ENCODE measurements around the gene LIPG. TPM values are rescaled to one million over a fixed set of nuclear protein-coding genes. Genes with fewer than 3 reads are reported as not detected.

LIPG gene
- total RNA-seq, 2 donors from 2014 or later, result not detected

DNA sequence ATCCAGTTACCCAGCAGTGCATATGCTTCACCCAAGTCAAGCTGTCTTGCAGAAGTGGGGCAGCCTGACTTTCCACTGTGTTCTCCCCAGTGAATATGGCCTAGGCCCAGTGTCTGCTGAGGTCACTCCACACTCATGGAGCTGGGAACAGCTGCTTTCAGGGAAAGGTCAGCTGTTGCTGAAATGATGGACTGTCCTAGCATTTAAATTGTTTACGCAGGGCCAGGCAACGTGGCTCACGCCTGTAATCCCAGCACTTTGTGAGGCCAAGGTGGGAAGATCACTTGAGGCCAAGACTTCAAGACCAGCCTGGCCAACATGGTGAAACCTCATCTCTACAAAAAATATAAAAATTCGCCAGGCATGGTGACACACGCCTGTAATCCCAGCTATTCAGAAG is 86.5 kb downstream of the LIPG start:
- Mint-ChIP-seq H3K36me3 (ENCODE audit: low read depth) (peaks cover 4% of the 10 kb centered on the region), H3K27ac (no peak overlapping the region), H3K4me3 (no peak overlapping the region), H3K27me3 (peaks cover 16% of the 10 kb centered on the region), H3K4me1 (peaks cover 4% of the 10 kb centered on the region)
- ATAC-seq (no peak), DNase-seq (no peak)
- no peaks in the 10 kb centered on the region for H3K9me3 ChIP-seq (ENCODE audit: control insufficient read depth, low read length, poor library complexity, severe bottlenecking)

Other genes starting within 250 kb of the LIPG start
- 10 to 100 TPM; 53.3 to 68.4 TPM for gene DYM, start 101.4 kb upstream of the LIPG start, total RNA-seq
- gene C18orf32, start 74.8 kb upstream of the LIPG start, total RNA-seq, result 10 to 100 TPM; 31.3 to 32.1 TPM
- 1,000 to 10,000 TPM; 2,529 to 2,560 TPM for gene RPL17, start 69.6 kb upstream of the LIPG start, total RNA-seq

Data from T-helper 17 cell (primary cell).